Measurements from ENCODE around the gene CHRNB4. TPM values are rescaled to one million over a fixed set of nuclear protein-coding genes. Genes with fewer than 3 reads are reported as not detected.

The CHRNB4 gene
- total RNA-seq, 1 donor from 2014 or later, result 71.6 TPM

- H3K4me3 Mint-ChIP-seq (ENCODE audit: unreplicated experiment), result peak overlapping the region; percentile 20
- TF ChIP-seq CTCF (IDR thresholded peaks at IDR 0.05; ENCODE audit: partially characterized antibody, unreplicated experiment), result no peak
- H3K4me1 Mint-ChIP-seq (ENCODE audit: low read depth, unreplicated experiment), result peaks cover 34% of the 10 kb centered on the region
- no peaks in the 10 kb centered on the region for H3K36me3 Mint-ChIP-seq (ENCODE audit: unreplicated experiment)
- no peak for DNase-seq
- H3K9me3 Mint-ChIP-seq (ENCODE audit: unreplicated experiment), result peaks cover 25% of the 10 kb centered on the region
- peak overlapping the region; percentile 53 for H3K27ac Mint-ChIP-seq (ENCODE audit: unreplicated experiment)
- H3K27me3 Mint-ChIP-seq (ENCODE audit: unreplicated experiment), result peaks cover 29% of the 10 kb centered on the region
Observed at GRCh38 chr15:78673476-78673875, 32.5 kb upstream of the CHRNB4 start.

- H3K27ac Mint-ChIP-seq (ENCODE audit: unreplicated experiment), result peak overlapping the region; percentile 96
- H3K4me1 Mint-ChIP-seq (ENCODE audit: low read depth, unreplicated experiment), result peaks cover 38% of the 10 kb centered on the region
- peak overlapping the region; percentile 84 for H3K4me3 Mint-ChIP-seq (ENCODE audit: unreplicated experiment)
- no peak for DNase-seq
- no peak for TF ChIP-seq CTCF (IDR thresholded peaks at IDR 0.05; ENCODE audit: partially characterized antibody, unreplicated experiment)
- no peaks in the 10 kb centered on the region for H3K36me3 Mint-ChIP-seq (ENCODE audit: unreplicated experiment)
- H3K27me3 Mint-ChIP-seq (ENCODE audit: unreplicated experiment), result peaks cover 24% of the 10 kb centered on the region
- H3K9me3 Mint-ChIP-seq (ENCODE audit: unreplicated experiment), result peaks cover 23% of the 10 kb centered on the region
Observed at GRCh38 chr15:78672285-78673014, 31.4 kb upstream of the CHRNB4 start.

GRCh38 chr15:78671626-78672211, 30.7 kb upstream of the CHRNB4 start:
- peak; percentile 85 for DNase-seq
- H3K4me3 Mint-ChIP-seq (ENCODE audit: unreplicated experiment), result peak overlapping the region; percentile 84
- peaks cover 24% of the 10 kb centered on the region for H3K9me3 Mint-ChIP-seq (ENCODE audit: unreplicated experiment)
- peak overlapping the region; percentile 96 for H3K27ac Mint-ChIP-seq (ENCODE audit: unreplicated experiment)
- H3K4me1 Mint-ChIP-seq (ENCODE audit: low read depth, unreplicated experiment), result peaks cover 40% of the 10 kb centered on the region
- H3K36me3 Mint-ChIP-seq (ENCODE audit: unreplicated experiment), result no peaks in the 10 kb centered on the region
- peaks cover 23% of the 10 kb centered on the region for H3K27me3 Mint-ChIP-seq (ENCODE audit: unreplicated experiment)
- no peak for TF ChIP-seq CTCF (IDR thresholded peaks at IDR 0.05; ENCODE audit: partially characterized antibody, unreplicated experiment)

- Mint-ChIP-seq H3K27me3 (ENCODE audit: unreplicated experiment) (peaks cover 17% of the 10 kb centered on the region), H3K36me3 (ENCODE audit: unreplicated experiment) (no peaks in the 10 kb centered on the region), H3K4me1 (ENCODE audit: low read depth, unreplicated experiment) (peaks cover 43% of the 10 kb centered on the region), H3K4me3 (ENCODE audit: unreplicated experiment) (no peak overlapping the region), H3K9me3 (ENCODE audit: unreplicated experiment) (peaks cover 22% of the 10 kb centered on the region), H3K27ac (ENCODE audit: unreplicated experiment) (no peak overlapping the region)
- DNase-seq, result no peak
- no peak for TF ChIP-seq CTCF (IDR thresholded peaks at IDR 0.05; ENCODE audit: partially characterized antibody, unreplicated experiment)
Observed at GRCh38 chr15:78668987-78669386, 28.0 kb upstream of the CHRNB4 start.
